ENCODE data around the gene RAB29.

GRCh38 chr1:205812271-205812877 lies 37.1 kb upstream of the RAB29 start:
- TF ChIP-seq CTCF (IDR thresholded peaks at IDR 0.05; ENCODE audit: extremely low read depth in 1 of 2, insufficient read depth in 1 of 2, low read depth in 1 of 2, low read length in 2 of 2) (no peak), MYC (IDR thresholded peaks at IDR 0.05; ENCODE audit: low read depth, low read length) (no peak), POLR2AphosphoS5 (IDR thresholded peaks at IDR 0.05; ENCODE audit: insufficient read depth, low read depth, low read length) (no peak), EZH2 (IDR thresholded peaks at IDR 0.05; ENCODE audit: borderline replicate concordance, low read depth, low read length, severe bottlenecking) (no peak), FOS (IDR thresholded peaks at IDR 0.05; ENCODE audit: borderline replicate concordance, insufficient read depth, low read length) (no peak)

Measured in endothelial cell of umbilical vein (primary cell).